GM18517 (cell line): ENCODE results near the gene PNLIPRP3.

Experiments
- ATAC-seq: cut with Tn5 transposase; IDR thresholded peaks from one replicate; pipeline ENCODE4 v1.9.1; 2021; ENCODE audit warnings: mild to moderate bottlenecking, moderate library complexity; ENCODE audit not compliant: unreplicated experiment

The PNLIPRP3 gene

GRCh38 chr10:116444527-116445142 is 17.0 kb downstream of the PNLIPRP3 start:
- ATAC-seq: peak; percentile 69

DNA sequence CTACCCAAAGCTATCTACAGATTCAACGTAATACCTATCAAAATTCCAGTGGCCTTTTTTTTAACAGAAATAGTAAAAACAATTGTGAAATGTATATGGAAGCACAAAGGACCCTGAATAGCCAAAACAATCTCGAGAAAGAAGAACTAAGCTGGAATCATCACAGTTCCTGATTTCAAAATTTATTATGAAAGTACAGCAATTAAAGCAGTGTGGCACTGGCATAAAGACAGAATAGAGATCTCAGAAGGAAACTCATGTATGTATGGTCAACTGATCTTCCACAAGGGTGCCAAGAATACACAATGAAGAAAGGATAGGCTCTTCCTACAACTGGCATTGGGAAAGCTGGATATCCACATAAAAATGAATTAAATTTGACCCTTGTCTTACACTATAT is 23.2 kb downstream of the PNLIPRP3 start:
- ATAC-seq: no peak

- no peak for ATAC-seq
Measured at GRCh38 chr10:116451711-116452337, 24.2 kb downstream of the PNLIPRP3 start.

- ATAC-seq: no peak
Measured at GRCh38 chr10:116452338-116452720, 24.7 kb downstream of the PNLIPRP3 start.

DNA sequence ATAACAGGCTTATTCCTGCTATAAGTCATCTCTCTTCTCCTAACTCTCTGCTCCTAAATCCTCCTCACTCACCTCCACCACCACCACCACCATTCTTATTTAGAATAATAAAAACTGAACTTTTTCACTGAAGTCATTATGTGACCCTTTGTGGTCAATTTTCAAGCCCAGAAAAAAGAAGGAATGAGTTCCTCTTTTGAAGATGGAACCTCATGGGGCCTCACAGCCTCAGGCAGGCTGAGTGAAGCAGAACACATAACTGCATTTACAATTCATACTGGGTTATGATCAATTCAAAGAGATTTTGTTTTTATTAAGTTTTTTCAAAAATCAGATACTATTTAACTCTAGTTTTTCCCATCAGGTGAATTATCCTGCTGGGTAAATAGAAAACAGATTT is 29.8 kb downstream of the PNLIPRP3 start:
- no peak for ATAC-seq

- ATAC-seq: no peak
Measured at GRCh38 chr10:116460219-116460618, 32.6 kb downstream of the PNLIPRP3 start.

- no peak for ATAC-seq
Measured at GRCh38 chr10:116461680-116462079, 34.0 kb downstream of the PNLIPRP3 start.

DNA sequence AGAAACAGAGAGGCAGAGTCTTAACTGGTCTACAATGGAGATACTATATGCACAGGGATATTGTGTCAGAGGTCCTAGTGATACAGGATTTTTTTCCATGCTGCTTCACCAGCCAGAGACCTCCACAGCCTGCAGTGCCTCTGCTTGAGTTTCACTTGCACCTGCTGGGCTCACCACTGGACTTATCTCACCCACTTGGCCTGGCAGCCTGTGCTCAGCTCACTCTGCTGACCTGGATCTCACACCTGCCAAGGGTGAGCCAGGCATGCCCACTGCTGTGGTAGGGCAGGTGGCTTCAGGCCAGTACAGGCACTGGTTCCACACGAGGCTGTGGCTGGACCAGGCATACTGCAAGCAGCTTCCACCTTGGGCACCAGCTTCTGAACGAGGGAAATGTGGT is 36.6 kb downstream of the PNLIPRP3 start:
- no peak for ATAC-seq

DNA sequence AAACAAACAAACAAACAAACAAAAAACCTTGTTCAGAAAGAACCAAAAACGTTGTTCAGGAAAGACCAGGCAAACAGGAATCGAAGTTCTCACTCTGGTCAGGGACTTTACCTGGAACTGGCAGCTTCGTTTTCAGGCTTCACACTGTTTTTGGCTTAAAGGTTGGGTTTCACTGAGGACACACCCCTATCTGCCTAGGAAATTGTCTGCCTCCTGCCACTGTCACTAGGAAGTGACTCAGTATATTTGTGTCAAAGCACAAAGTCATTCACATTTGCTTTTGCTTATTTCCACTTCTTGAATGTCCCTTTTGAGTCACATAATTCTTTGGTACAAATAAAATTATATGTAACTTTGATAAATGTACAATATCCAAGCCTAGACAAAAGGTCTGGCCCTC is 37.9 kb downstream of the PNLIPRP3 start:
- ATAC-seq: no peak

DNA sequence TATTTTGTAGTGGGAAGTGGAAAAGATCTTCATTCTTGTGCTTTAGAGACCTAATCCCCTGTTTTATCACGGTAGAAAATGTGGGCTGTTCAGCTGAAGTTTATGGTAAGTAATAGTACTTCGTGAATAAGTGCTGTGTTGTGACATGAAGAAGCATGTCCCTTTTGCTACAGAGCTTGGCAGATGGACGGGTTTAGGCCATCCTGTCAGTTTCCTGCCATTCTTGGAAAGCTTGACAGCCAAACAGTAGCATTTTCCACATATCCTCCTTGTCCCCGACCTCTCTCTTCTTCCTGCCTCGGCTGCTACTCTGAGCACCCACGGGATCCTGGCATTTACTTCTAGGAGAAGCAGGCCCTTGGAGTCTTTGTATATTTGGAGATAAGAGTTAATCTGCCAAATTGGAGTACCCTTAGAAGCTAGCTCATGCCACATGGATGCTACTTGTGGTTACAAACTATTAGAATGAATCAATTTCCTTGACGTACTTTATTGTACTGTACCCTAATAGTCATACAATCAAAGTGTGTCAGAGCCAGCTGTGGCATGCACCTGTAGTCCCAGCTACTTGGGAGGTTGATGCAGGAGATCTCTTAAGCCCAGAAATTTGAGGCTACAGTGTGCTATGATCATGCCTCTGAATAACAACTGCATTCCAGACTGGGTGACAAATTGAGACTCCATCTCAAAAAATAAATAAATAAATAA is 39.2 kb downstream of the PNLIPRP3 start:
- ATAC-seq: no peak

- no peak for ATAC-seq
Measured at GRCh38 chr10:116469437-116469836, 41.8 kb downstream of the PNLIPRP3 start.

GRCh38 chr10:116470071-116470470 is 42.4 kb downstream of the PNLIPRP3 start:
- ATAC-seq: no peak

- ATAC-seq: no peak
Measured at GRCh38 chr10:116470768-116471415, 43.2 kb downstream of the PNLIPRP3 start.

GRCh38 chr10:116472891-116473290 is 45.2 kb downstream of the PNLIPRP3 start:
- no peak for ATAC-seq

GRCh38 chr10:116475866-116476265 is 48.2 kb downstream of the PNLIPRP3 start:
- ATAC-seq: no peak

DNA sequence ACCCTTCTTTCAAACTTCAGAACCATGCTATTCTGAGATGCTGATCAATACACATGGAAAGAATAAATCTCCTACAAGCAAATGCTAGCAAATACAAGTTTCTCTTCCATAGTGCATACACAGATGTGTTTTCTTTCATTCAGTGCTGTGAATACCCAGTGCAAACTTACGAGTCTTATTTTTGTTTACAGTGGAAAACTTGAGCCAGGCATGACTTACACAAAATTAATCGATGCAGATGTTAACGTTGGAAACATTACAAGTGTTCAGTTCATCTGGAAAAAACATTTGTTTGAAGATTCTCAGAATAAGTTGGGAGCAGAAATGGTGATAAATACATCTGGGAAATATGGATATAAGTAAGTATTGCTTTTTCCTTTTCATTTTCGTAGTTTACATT is 48.8 kb downstream of the PNLIPRP3 start:
- ATAC-seq: no peak

GRCh38 chr10:116477986-116478664 is 50.5 kb downstream of the PNLIPRP3 start:
- no peak for ATAC-seq

DNA sequence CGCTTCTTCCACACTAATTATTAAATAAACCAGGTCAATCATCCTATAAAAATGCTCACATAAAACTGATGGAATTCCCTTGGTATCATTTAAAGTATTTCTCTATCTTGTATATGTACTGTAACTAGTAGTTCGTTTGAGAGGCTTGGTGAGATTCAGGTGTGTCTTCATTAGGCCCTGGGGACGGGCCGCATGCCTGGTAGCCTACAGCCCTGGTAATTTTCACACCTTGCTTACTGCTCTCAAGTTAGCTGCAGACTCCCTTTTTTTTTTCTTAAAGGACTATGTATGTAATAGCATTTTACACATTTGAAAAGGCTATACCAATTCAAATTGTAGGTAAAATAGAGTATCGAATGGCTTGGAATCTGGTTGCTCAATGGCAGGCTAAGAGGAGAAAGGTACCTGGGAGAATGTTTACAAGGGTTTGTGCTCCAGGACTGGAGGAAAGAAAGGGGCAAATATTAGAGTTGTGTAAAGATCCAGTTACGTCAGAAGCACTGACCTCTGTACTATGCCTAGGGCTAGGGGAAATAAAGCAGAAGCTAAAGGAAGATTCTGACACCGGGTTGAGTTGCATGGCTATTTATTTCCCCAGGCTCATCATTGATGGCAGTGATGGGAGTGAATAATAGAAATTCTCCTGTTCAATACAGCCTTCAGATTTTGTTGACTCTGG is 59.3 kb downstream of the PNLIPRP3 start:
- no peak for ATAC-seq

- ATAC-seq: no peak
Measured at GRCh38 chr10:116487522-116488430, 60.1 kb downstream of the PNLIPRP3 start.

- ATAC-seq: no peak
Measured at GRCh38 chr10:116489460-116489859, 61.8 kb downstream of the PNLIPRP3 start.
